Measurements from ENCODE around the gene CHST8.

The CHST8 gene

DNA sequence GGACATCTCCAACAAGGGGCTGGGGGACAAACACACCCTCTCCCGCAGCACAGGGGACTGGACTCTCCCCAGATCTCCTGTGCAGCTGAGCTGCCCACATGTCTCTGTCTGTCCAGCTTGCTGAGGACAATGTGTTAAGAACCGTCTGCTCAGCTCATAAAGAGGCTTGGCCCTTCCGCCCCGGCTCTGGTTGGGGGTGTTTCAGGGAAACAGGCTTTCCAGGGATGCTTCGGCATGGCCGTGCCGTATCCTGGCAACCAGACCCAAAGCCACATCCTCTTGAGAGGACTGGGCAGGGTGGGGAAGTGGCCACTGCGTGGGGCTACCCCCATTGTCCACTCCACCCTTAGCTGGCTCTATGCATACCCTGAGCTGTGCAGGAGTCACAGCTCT is 41.1 kb upstream of the CHST8 start:
- no peak for TF ChIP-seq CTCF (IDR thresholded peaks at IDR 0.05; ENCODE audit: insufficient read depth, low read length, poor library complexity, severe bottlenecking)
- Histone ChIP-seq H3K4me3 (replicated peaks; ENCODE audit: low read depth, low read length) (no peak overlapping the region), H3K36me3 (ENCODE audit: control insufficient read depth, insufficient read depth, low read length) (no peaks in the 10 kb centered on the region), H3K27me3 (replicated peaks; ENCODE audit: control insufficient read depth, insufficient read depth, low read length) (no peaks in the 10 kb centered on the region)
- DNase-seq (ENCODE audit: extremely low read depth, insufficient read length) = no peak

- DNase-seq (ENCODE audit: extremely low read depth, insufficient read length) = no peak
- TF ChIP-seq CTCF (IDR thresholded peaks at IDR 0.05; ENCODE audit: insufficient read depth, low read length, poor library complexity, severe bottlenecking) = no peak
- no peaks in the 10 kb centered on the region for H3K36me3 ChIP-seq (ENCODE audit: control insufficient read depth, insufficient read depth, low read length)
These were observed 38.8 kb upstream of the CHST8 start for GRCh38 chr19:33582914-33583313.

DNA sequence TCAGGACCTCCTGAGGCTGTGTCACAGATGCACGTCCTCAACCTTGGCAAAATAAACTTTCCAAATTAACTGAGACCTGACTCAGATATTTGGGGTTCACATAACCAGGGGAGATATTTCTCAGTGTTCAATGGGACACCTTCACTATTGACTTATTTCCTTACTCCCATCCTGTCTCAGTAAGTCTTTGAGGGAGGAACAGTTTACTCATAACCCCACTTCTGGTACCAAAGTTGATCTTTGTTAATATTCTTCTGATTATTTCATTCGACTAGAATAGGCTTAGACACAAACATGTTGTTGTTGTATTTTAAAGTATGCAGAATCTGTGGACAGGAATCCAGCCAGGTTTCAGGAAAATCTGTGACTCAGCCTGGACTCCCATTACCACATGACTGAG is 34.6 kb upstream of the CHST8 start:
- Histone ChIP-seq H3K4me3 (replicated peaks; ENCODE audit: low read depth, low read length) (no peak overlapping the region), H3K36me3 (ENCODE audit: control insufficient read depth, insufficient read depth, low read length) (no peaks in the 10 kb centered on the region), H3K27me3 (replicated peaks; ENCODE audit: control insufficient read depth, insufficient read depth, low read length) (no peaks in the 10 kb centered on the region)
- no peak for DNase-seq (ENCODE audit: extremely low read depth, insufficient read length)
- TF ChIP-seq CTCF (IDR thresholded peaks at IDR 0.05; ENCODE audit: insufficient read depth, low read length, poor library complexity, severe bottlenecking) = no peak

More at GRCh38 chr19:33582914-33583313, 38.8 kb upstream of the CHST8 start:
- no peaks in the 10 kb centered on the region for H3K27me3 ChIP-seq (replicated peaks; ENCODE audit: control insufficient read depth, insufficient read depth, low read length)
- H3K4me3 ChIP-seq (replicated peaks; ENCODE audit: low read depth, low read length) = no peak overlapping the region

- H3K36me3 ChIP-seq (ENCODE audit: control insufficient read depth, insufficient read depth, low read length) = no peaks in the 10 kb centered on the region
- DNase-seq (ENCODE audit: extremely low read depth, insufficient read length) = no peak
- no peak overlapping the region for H3K4me3 ChIP-seq (replicated peaks; ENCODE audit: low read depth, low read length)
- H3K27me3 ChIP-seq (replicated peaks; ENCODE audit: control insufficient read depth, insufficient read depth, low read length) = no peaks in the 10 kb centered on the region
- no peak for TF ChIP-seq CTCF (IDR thresholded peaks at IDR 0.05; ENCODE audit: insufficient read depth, low read length, poor library complexity, severe bottlenecking)
These were observed 31.5 kb upstream of the CHST8 start for GRCh38 chr19:33590224-33590623.

GRCh38 chr19:33595783-33596182 is 26.0 kb upstream of the CHST8 start:
- no peak for DNase-seq (ENCODE audit: extremely low read depth, insufficient read length)
- no peaks in the 10 kb centered on the region for H3K27me3 ChIP-seq (replicated peaks; ENCODE audit: control insufficient read depth, insufficient read depth, low read length)
- H3K36me3 ChIP-seq (ENCODE audit: control insufficient read depth, insufficient read depth, low read length) = no peaks in the 10 kb centered on the region
- TF ChIP-seq CTCF (IDR thresholded peaks at IDR 0.05; ENCODE audit: insufficient read depth, low read length, poor library complexity, severe bottlenecking) = no peak
- H3K4me3 ChIP-seq (replicated peaks; ENCODE audit: low read depth, low read length) = no peak overlapping the region

DNA sequence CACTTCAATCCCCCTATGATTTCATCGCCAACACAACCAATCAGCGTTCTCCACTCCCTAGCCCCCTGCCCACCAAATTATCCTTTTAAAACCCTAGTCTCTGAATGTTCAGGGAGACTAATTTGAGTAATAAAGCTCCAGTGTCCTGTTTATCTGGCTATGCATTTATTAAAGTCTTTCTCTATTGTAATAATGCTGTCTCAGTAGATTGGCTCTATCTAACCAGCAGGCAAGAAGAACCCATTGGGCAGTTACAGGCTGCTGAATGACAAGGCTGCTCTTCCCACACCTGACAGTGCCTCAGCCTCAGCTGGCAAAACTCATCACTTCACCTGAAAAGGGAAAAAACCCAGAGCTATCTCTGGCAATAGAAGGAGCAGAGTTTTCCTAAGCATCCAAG is 20.2 kb upstream of the CHST8 start:
- DNase-seq (ENCODE audit: extremely low read depth, insufficient read length) = no peak
- no peak for TF ChIP-seq CTCF (IDR thresholded peaks at IDR 0.05; ENCODE audit: insufficient read depth, low read length, poor library complexity, severe bottlenecking)
- no peak overlapping the region for H3K4me3 ChIP-seq (replicated peaks; ENCODE audit: low read depth, low read length)
- no peaks in the 10 kb centered on the region for H3K27me3 ChIP-seq (replicated peaks; ENCODE audit: control insufficient read depth, insufficient read depth, low read length)
- no peaks in the 10 kb centered on the region for H3K36me3 ChIP-seq (ENCODE audit: control insufficient read depth, insufficient read depth, low read length)

Measured in GM06990 (cell line).